Upper lobe of right lung (tissue), 1 donor: Measurements from ENCODE around the gene WDR26. TPM values are rescaled to one million over a fixed set of nuclear protein-coding genes. Genes with fewer than 3 reads are reported as not detected.
"Not testable (repeated sequence)": the region's sequence is repeated elsewhere in the genome, so short reads cannot be mapped to it uniquely, and the experiment has no call there.

Experiments
- ATAC-seq: fragments of 200-7000 bp; cut with Tn5 transposase; one replicate; pipeline ENCODE4 v1.9.1; 2020; ENCODE audit warnings: mild to moderate bottlenecking, moderate library complexity
- DNase-seq: peaks from one replicate; pipeline ENCODE4 v3.0.0-alpha.2; 2020
- H3K27ac ChIP-seq: fragments of 200-600 bp; one replicate; pipeline ENCODE4 v1.8.0; 2022
- H3K27me3 ChIP-seq: fragments of 200-600 bp; one replicate; pipeline ENCODE4 v1.8.0; 2022; ENCODE audit warnings: mild to moderate bottlenecking
- H3K36me3 ChIP-seq: fragments of 200-600 bp; one replicate; pipeline ENCODE4 v1.8.0; 2022
- H3K4me1 ChIP-seq: fragments of 200-600 bp; one replicate; pipeline ENCODE4 v1.8.0; 2022
- H3K4me3 ChIP-seq: fragments of 200-600 bp; one replicate; pipeline ENCODE4 v1.8.0; 2022; ENCODE audit warnings: mild to moderate bottlenecking
- H3K9me3 ChIP-seq: fragments of 200-600 bp; one replicate; pipeline ENCODE4 v1.8.0; 2022
- intact Hi-C: fragments of 100-400 bp; cut with DNase I; formaldehyde crosslinking; loops from one replicate; pipeline ENCODE4 v1.11.0; 2022
- total RNA-seq: library from RNA; stranded (reverse); fragmentation: NEBNext Ultra II Directional; extraction: Animal tissue kit (Norgen Biotek cat#: 25700); gene quantifications from one replicate; pipeline ENCODE4 v1.2.1, GENCODE V29; 2021
- TF ChIP-seq, protein P1 (sequence below): fragments of 200-600 bp; IDR thresholded peaks from one replicate; pipeline ENCODE4 v1.8.0; 2022; ENCODE audit warnings: antibody characterized with exemption
- donor health status: DM: no; HTN: yes; CAD: no; lungs with severe emphysema.

The WDR26 gene
- total RNA-seq, 1 donor from 2014 or later: 96.1 TPM

GRCh38 chr1:224429616-224430326 lies 4.8 kb downstream of the WDR26 start:
- TF ChIP-seq, protein P1, sequence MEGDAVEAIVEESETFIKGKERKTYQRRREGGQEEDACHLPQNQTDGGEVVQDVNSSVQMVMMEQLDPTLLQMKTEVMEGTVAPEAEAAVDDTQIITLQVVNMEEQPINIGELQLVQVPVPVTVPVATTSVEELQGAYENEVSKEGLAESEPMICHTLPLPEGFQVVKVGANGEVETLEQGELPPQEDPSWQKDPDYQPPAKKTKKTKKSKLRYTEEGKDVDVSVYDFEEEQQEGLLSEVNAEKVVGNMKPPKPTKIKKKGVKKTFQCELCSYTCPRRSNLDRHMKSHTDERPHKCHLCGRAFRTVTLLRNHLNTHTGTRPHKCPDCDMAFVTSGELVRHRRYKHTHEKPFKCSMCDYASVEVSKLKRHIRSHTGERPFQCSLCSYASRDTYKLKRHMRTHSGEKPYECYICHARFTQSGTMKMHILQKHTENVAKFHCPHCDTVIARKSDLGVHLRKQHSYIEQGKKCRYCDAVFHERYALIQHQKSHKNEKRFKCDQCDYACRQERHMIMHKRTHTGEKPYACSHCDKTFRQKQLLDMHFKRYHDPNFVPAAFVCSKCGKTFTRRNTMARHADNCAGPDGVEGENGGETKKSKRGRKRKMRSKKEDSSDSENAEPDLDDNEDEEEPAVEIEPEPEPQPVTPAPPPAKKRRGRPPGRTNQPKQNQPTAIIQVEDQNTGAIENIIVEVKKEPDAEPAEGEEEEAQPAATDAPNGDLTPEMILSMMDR: no peak
- Histone ChIP-seq H3K4me1 (peaks cover 38% of the 10 kb centered on the region), H3K36me3 (peaks cover 56% of the 10 kb centered on the region), H3K27me3 (no peaks in the 10 kb centered on the region), H3K4me3 (no peak overlapping the region), H3K9me3 (no peaks in the 10 kb centered on the region), H3K27ac (no peak overlapping the region)
- no peak for DNase-seq
- intact Hi-C loops: no loop called here
- ATAC-seq: no peak

DNA sequence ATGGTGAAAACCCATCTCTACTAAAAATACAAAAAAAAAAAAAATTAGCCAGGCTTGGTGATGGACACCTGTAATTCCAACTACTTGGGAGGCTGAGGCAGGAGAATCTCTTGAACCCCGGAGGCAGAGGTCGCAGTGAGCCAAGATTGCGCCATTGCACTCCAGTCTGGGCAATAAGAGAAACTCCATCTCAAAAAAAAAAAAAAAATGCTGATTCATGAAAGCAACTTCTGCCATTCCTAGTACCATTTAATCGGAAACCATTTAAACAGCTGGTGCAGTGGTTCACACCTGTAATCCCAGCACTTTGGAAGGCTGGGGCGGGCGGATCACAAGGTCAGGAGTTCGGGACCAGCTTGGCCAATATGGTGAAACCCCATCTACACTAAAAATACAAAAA lies 5.9 kb downstream of the WDR26 start:
- peaks cover 67% of the 10 kb centered on the region for H3K36me3 ChIP-seq
- H3K9me3 ChIP-seq, intact Hi-C loops, H3K27me3 ChIP-seq, H3K27ac ChIP-seq, H3K4me3 ChIP-seq, ATAC-seq, DNase-seq: not testable (repeated sequence)
- H3K4me1 ChIP-seq: peaks cover 38% of the 10 kb centered on the region

GRCh38 chr1:224427346-224427745 lies 7.3 kb downstream of the WDR26 start:
- TF ChIP-seq, protein P1: no peak
- DNase-seq: no peak
- intact Hi-C loops: no loop called here
- Histone ChIP-seq H3K4me1 (peaks cover 38% of the 10 kb centered on the region), H3K9me3 (no peaks in the 10 kb centered on the region), H3K27ac (no peak overlapping the region), H3K4me3 (no peak overlapping the region), H3K36me3 (peaks cover 81% of the 10 kb centered on the region), H3K27me3 (no peaks in the 10 kb centered on the region)
- no peak for ATAC-seq

GRCh38 chr1:224426869-224427268 lies 7.7 kb downstream of the WDR26 start:
- intact Hi-C loops, H3K4me3 ChIP-seq, DNase-seq, H3K27me3 ChIP-seq, H3K9me3 ChIP-seq, ATAC-seq, H3K27ac ChIP-seq: not testable (repeated sequence)
- H3K4me1 ChIP-seq: peaks cover 33% of the 10 kb centered on the region
- peaks cover 85% of the 10 kb centered on the region for H3K36me3 ChIP-seq

DNA sequence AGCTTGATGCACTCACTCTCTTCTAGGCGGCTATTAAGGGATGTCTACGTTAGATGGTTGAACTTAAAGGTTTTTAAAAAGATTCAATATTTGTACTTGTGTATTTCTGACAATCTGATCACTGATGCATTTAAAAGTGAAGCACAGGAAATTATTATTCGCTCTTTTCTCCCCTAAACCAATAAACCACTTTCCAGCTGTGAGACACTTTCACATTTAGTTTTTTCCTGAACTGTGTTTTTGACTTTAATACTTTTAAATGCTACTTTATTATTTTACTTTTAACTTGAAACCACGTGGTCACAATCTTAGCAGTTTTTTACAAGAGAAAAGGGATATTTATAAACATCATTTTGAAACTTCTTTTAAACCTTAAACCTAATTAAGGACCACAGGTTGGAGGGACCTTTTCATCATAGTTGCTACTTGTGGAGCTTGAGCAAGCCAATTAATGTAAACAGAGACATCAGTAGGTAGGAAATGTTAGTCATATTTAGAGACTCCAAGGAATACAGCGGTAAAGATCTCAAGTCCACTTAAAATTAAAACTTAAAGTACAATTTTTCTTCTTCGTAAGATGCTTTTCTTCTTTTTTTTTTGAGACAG lies 9.2 kb downstream of the WDR26 start:
- H3K27ac ChIP-seq: no peak overlapping the region
- H3K36me3 ChIP-seq: peaks cover 93% of the 10 kb centered on the region
- no peaks in the 10 kb centered on the region for H3K27me3 ChIP-seq
- ATAC-seq (no peak), DNase-seq (no peak)
- intact Hi-C loops: no loop called here
- no peak overlapping the region for H3K4me3 ChIP-seq
- H3K9me3 ChIP-seq: no peaks in the 10 kb centered on the region
- peaks cover 18% of the 10 kb centered on the region for H3K4me1 ChIP-seq
- TF ChIP-seq, protein P1: no peak

GRCh38 chr1:224420106-224420505 lies 14.5 kb downstream of the WDR26 start:
- TF ChIP-seq, protein P1: no peak
- ATAC-seq: no peak

More at GRCh38 chr1:224420106-224420505, 14.5 kb downstream of the WDR26 start:
- DNase-seq: no peak
- intact Hi-C loops: no loop called here
- Histone ChIP-seq H3K36me3 (peaks cover 100% of the 10 kb centered on the region), H3K4me1 (no peaks in the 10 kb centered on the region), H3K4me3 (no peak overlapping the region), H3K9me3 (no peaks in the 10 kb centered on the region), H3K27ac (no peak overlapping the region), H3K27me3 (no peaks in the 10 kb centered on the region)
